DOHH2 (cell line): ENCODE results near the gene RAP1GAP.

Experiments used
- EZH2phosphoT487 ChIP-seq: fragments of 200-600 bp; sonication (generic); IDR thresholded peaks from 2 replicates; pipeline ENCODE4 v1.6.1; 2017; ENCODE audit warnings: borderline replicate concordance, mild to moderate bottlenecking, antibody characterized with exemption, low read length, moderate library complexity, mixed read lengths
- TF ChIP-seq, protein P1 (sequence below): fragments of 200-600 bp; sonication (generic); IDR thresholded peaks from one replicate; pipeline ENCODE4 v1.5.1; 2014; ENCODE audit warnings: antibody characterized with exemption, mild to moderate bottlenecking, low read depth, low read length; ENCODE audit not compliant: poor library complexity, severe bottlenecking

DNA sequence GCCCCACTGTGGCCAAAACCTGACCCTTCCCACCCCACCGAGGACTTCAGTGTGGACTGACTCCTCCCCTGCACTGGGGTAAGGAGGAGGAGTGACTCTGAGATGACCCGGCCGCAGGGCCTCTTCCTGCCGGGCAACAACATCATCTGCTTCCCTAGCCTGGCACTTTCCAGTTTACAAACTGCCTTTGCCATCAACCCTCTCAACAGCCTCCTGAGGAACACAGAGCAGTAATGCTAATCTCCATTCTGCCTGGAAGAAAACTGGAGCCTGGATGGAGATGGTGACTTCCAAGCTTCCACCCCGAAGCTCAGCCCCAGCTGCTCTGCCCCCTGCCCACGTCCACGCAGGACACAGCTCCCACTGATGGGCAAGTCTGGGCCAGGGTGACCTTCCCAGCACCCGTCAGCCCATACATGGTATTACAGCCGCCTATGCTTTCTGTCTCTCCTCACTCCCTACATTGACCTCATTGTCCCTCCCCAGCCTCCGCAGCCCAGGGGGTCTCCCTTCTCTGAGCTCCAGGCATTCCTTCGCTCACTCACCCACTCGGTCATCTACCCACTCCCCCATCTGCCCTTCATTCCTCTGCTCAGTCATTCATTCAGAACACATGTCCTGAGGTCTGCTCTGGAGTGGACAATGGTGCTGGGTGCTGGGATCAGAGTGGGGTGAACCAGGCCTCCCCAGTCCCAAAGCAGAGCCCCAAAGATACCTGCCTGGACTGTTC is 34.2 kb downstream of the RAP1GAP start:
- TF ChIP-seq, protein P1, sequence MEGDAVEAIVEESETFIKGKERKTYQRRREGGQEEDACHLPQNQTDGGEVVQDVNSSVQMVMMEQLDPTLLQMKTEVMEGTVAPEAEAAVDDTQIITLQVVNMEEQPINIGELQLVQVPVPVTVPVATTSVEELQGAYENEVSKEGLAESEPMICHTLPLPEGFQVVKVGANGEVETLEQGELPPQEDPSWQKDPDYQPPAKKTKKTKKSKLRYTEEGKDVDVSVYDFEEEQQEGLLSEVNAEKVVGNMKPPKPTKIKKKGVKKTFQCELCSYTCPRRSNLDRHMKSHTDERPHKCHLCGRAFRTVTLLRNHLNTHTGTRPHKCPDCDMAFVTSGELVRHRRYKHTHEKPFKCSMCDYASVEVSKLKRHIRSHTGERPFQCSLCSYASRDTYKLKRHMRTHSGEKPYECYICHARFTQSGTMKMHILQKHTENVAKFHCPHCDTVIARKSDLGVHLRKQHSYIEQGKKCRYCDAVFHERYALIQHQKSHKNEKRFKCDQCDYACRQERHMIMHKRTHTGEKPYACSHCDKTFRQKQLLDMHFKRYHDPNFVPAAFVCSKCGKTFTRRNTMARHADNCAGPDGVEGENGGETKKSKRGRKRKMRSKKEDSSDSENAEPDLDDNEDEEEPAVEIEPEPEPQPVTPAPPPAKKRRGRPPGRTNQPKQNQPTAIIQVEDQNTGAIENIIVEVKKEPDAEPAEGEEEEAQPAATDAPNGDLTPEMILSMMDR, result no peak
- TF ChIP-seq EZH2phosphoT487, result no peak
